Stimulated activated CD8-positive, alpha-beta memory T cell treated with anti-CD3 and anti-CD28 coated beads, Interleukin-4, amount 100 ng/mL, for 1 hour (primary cell): ENCODE measurements around the gene C1QTNF8.

Experiments
- DNase-seq, 2 donors: peaks; one replicate each; pipeline ENCODE4 v3.0.0-alpha.2; 2020; ENCODE audit warnings: low read depth in 2 of 2, low spot score in 1 of 2

C1QTNF8 gene

DNA sequence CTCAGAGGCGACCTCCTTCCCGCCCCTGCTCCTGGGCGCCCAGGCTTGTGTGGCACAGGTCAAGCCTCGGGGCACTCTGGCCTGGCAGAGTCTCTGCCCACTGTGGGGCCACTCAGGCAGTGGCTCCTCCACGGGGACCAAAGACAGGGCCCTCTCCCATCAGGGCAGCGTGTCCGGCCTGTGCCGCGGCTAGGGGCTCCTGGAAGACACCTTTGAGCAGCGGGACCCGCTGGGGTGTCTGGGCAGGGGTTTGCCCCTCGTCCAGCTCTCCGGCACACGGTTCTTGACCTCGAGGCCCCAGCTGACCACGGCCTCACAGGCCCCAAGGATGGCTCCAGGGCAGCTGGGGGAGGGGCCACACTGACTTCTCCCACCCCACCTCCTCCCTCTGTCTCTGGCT, 48.2 kb downstream of the C1QTNF8 start:
- no peak for DNase-seq

DNA sequence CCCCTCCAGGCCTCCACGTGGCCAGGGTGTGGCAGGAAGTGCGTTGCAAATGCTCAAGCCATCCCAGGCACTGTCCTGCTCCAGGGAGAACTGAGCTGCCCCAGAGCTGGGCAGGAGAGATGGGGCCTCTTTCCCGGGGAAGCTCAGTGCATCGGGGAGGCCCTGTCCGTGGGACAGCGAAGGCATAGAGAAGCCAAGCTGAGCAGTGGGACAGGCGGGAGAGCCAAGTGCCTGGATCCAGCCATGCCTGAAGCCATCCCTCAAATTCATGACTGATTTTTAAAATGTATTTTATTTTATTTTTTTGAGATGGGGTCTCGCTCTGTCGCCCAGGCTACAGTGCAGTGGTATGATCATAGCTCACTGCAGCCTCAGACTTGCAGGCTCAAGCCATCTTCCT, 48.9 kb downstream of the C1QTNF8 start:
- no peak for DNase-seq

DNA sequence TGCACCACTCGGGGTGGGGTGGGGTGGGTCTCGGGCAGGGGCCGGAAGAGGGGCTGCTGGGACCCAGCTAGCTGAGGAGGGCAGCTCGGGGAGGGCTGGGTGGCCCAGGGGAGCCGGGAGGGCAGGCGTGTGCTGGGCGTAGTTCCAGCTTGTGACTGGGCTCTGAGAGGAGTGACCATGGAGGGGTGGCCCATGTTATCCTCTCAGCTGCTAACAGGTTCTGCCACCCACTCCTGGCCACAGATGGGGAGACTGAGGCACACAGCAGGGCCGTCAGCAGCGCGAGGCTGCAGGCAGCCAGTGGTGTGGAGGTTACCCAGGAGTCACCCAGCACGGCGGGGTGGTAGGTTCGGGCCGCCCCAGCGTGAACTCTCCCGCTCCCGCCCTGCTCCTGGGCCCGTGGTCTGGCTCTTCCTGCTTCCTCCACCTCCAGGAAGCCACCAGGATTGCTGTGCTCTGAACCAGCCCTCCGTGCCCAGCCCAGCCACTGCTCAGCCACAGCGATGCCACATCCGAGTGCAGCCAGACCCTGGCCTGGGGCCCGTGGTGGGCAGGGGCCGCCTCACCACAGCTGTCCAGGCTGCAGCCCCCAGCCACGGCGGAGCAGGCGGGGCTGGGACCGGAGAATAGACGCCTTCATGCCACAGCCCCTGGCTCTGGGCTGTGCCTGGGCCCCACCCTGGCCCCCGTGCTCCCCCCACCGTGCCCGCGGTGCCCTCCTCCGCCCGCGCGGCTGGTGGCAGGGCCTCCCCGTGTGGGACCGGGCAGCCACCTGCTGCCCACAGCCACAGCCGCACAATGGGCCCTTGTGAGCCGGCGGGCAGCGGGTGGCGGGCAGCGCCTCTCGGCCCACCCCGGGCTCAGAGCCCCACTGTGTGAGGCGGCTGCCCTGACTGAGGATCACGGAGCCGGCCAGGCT, 49.8 kb downstream of the C1QTNF8 start:
- DNase-seq: no peak

DNA sequence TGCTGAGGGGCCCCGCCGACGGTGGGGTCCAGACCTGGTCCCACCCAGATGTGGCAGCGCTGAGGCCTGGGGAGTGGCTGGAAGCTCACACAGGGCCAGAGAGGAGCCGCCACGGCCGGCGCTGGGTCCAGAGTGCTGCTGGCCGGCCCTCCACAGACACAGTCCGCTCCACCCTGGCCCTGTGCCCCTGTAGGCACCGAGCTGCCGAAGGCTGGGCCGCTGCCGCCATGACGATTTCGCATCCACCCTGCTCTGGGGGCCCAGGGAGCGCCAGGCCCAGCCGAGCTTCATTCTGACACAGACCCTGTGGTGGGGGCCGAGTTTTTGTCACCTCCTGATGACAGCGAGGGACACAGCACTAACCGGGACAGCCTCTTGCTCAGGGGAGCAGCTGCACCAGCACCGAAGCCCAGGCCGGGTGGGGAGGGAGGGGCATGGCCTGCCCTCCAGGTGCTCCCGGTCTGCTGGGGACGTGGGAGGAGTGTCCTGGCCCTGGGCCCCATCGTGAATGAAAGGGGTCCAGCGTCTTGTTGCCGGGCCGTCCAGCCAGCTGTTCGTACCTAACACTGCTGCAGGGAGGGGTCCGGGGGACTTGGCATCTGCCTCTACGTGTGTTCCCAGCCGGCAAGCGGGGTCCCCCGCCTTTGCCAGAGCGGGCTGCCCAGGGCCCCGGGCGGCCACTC, 50.6 kb downstream of the C1QTNF8 start:
- DNase-seq: no peak

DNA sequence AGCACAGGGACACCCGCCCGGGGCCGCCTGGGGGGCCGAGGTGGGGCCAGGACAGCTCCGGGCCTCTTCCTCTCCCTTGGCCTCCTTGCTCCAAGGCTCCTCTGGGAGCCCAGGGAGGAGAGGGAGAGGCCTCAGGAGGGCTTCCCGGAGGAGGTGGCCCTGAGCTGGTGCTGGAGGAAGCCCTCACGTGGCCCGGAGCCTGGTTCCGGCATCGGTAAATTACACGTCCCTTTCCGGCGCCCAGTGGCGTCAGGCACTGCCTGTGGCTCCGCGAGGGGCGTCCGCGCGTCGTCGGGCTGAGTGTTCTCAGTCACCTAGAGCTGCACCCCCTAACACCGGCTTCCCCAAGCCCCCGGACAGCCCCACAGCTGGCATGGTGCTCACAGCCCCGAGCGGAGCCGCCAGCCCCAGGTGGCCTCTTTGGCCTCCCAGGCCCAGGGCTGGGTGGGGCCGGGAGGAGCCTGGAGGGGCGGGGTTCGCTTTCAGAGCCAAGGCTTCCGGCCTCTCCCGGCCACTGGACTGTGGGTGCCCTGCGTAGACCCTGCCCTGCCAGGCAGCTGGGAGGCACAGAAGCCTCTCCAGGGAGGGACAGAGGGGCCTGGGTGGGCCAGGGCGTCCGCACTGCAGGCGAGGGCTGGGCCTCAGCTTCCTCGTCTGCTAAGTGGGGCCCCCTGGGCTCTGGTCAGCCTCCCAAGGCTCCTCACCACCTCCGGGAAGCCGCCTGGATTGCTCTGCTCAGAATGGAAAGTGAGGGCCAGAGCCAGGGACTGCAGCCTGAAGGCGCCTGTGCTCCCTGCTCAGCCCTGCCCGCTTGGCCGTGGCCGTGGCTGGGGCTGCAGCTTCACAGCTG, 51.4 kb downstream of the C1QTNF8 start:
- no peak for DNase-seq

DNA sequence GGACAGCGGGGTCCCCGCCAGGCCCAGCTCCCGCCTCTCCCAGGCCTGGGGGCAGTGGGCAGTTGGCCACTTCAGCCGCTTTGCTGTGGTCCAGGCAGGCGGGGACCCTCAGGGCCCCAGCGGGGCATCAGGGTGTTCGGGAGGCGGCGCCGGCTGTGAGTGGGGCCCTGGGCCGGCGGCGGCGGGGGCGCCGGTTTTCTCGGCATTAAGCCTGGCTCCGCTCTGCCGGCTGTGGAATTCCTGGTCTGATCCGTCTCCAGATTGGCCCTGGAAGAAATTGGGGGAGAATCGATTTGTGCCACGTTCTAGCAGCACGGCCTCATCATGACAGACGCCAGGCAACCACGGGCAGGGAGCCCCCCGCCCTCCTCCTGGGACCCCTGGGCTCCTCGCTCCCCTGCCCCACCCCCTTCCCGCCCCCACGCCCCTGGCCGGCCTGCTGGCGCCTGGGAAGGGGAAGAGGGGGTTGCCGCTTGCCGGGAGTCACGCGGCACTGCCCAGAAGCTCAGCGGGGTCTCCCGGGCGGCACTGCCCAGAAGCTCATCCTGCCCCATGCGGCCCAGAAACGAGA, 52.1 kb downstream of the C1QTNF8 start:
- no peak for DNase-seq

DNA sequence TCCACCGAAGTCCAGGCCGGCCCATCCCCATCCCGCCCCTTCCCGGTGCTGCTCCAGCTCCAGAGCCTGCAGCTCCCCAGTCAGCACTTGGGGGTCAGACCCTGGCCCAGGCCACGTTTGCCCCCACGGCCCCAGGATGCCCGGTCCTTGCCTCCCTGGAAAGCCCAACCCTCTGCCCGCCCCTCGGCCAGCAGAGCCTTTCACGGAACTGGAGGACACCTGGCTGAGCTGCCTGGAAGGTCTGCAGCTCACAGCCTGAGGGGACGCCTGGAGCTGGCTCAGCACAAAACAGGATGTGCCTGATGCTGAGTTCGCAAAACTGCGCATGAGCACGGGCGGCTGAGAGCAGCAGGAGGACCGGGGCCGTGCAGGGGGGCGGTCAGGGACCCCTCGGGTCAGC, 53.2 kb downstream of the C1QTNF8 start:
- DNase-seq: no peak

DNA sequence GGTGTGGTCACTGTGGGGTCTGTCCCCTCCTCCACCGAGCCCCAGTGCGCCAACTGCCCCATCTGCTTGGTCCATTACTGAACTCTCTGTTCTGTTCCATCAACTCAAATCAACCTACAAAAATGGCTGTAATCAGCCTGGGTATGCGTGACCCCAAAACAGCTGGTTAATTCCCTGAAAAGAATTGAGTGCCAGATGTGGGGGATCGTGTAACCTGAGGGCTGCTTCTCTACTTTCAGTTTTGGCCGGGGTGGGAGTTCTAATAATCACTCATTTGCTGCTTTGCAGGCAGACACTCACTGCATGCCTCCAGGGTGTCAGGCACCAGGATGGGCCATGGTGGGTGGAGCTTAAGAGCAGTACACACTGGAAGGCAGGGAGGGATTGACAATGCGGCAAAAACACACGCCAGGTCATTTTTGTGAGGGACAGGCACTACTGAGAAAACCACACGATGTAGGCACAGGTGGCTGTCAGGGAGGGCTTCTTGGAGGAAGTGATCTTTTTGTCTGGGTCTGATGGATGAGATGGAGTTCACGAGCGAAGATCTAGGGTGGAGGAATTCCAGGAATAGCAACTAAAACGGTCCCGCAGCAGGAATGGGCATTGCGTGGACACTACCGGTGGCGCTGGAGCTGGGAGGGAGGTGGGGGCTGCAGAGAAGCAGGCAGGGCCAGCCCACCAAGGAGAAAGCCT, 53.8 kb downstream of the C1QTNF8 start:
- DNase-seq: no peak

DNA sequence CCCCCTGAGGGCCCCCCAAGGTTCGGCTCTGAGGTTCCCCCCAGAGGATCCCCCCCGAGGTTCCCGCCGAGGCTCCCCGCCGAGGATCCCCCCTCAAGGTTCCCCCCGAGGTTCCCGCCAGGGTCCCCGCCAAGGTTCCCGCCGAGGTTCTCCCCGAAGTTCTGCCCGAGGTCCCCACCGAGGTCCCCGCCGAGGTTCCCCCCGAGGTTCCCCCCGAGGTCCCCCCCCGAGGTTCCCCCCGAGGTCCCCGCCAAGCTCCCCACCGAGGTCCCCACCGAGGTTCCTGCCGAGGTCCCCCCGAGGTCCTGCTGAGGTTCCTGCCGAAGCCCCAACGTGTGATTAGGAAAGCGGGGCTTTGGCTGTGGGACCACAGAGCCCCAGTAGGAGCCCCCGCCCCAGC, 55.7 kb downstream of the C1QTNF8 start:
- no peak for DNase-seq

DNA sequence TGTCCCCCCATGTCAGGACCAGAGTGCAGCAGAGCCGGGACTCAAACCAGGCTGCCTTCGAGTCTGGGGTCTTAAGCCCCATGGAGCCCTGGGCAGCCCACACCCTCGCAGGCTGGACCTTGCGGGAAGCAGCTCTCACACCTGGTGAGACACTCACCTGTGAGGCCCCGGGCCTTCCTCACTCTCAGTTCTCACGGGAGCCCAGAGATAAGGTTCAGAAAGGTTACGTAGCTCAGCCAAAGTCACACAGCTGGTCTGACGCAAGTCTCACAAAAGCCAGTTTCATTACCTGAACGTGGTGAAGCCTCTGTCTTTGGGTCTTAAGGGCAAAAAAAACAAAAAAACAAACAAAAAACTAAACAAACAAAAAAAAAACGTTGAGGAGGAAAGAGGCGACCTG, 56.3 kb downstream of the C1QTNF8 start:
- no peak for DNase-seq

DNA sequence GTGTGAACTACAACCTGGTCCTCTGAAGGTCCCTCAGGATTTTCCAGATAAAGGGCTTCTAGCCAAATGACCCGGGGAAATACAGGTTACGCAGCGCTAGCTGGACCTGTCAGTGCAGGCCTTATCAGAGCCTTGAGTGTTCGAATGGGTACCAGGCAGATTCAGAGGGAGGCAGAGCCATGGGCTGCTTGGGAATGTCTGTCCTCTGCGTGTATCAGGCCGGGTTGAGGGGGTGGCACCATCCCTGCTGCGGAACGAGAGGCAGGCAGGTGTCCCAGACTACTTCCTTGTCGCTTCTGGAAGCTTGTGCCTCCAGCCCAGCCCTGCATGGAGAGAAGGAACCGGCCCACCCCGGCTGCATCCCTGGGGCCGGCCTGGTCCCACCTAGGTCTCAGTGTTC, 57.1 kb downstream of the C1QTNF8 start:
- no peak for DNase-seq
